Measurements from ENCODE around the gene SRRT. TPM values are rescaled to one million over a fixed set of nuclear protein-coding genes. Genes with fewer than 3 reads are reported as not detected.

Gene SRRT, protein sequence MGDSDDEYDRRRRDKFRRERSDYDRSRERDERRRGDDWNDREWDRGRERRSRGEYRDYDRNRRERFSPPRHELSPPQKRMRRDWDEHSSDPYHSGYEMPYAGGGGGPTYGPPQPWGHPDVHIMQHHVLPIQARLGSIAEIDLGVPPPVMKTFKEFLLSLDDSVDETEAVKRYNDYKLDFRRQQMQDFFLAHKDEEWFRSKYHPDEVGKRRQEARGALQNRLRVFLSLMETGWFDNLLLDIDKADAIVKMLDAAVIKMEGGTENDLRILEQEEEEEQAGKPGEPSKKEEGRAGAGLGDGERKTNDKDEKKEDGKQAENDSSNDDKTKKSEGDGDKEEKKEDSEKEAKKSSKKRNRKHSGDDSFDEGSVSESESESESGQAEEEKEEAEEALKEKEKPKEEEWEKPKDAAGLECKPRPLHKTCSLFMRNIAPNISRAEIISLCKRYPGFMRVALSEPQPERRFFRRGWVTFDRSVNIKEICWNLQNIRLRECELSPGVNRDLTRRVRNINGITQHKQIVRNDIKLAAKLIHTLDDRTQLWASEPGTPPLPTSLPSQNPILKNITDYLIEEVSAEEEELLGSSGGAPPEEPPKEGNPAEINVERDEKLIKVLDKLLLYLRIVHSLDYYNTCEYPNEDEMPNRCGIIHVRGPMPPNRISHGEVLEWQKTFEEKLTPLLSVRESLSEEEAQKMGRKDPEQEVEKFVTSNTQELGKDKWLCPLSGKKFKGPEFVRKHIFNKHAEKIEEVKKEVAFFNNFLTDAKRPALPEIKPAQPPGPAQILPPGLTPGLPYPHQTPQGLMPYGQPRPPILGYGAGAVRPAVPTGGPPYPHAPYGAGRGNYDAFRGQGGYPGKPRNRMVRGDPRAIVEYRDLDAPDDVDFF
- total RNA-seq (31.2 TPM), polyA plus RNA-seq (69.9 TPM)

DNA sequence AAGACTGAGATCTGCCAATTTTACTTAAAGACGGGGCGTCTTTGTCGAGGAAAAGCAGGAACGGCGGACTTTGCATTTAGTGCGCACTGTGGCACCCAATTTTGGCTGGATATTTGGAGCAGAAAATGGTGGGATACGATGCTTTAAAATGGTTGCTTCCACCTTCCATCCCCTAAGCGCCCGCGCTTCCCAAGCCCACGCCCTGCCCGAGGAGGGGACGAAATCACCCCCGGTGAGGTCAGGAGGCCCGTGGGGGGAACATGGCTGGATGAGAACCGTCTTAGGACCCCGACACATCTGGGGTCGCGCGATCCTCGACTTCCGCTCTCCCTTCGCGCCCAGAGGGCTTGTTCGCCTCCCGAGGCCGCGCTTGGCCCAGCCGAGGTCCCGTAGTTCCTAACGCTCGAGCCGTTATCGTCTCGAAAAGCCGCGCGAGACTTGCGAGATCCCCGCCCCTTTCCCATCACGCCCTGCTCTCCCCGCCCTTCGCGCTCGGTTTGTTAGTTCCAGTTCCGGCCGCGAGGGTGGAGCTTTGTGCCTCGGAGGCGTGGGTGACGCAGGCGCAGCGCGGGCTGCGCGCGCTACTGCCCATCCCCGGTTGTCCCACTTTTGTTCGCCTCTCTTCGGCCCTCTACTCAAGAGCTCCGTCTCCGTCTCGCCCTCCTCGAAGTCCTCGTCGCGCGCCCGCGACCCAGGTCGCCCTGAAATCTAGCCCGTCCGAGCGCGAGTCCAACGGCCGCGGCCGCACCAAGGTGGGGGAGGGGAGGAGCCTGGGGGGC is at the start of gene SRRT:
Gene SRRT, plus strand, starts transcription at position 527 of the 779 bp plus-strand sequence. CDS start 488 bp downstream, outside the sequence.
- H3K4me1 ChIP-seq (ENCODE audit: insufficient read depth), result no peaks in the 10 kb centered on the region
- 2% methylated on average over 79 of the region's 79 CpGs for WGBS
- peak within 1 kb of the TSS; percentile 98 for H3K27ac ChIP-seq (ENCODE audit: low read depth)
- H3K36me3 ChIP-seq (ENCODE audit: insufficient read depth), result peaks cover 3% of the 10 kb centered on the region
- DNase-seq (ENCODE audit: extremely low spot score), result peak; percentile 98
- H3K4me3 ChIP-seq (ENCODE audit: low read depth, low read length), result peak within 1 kb of the TSS; percentile 91

DNA sequence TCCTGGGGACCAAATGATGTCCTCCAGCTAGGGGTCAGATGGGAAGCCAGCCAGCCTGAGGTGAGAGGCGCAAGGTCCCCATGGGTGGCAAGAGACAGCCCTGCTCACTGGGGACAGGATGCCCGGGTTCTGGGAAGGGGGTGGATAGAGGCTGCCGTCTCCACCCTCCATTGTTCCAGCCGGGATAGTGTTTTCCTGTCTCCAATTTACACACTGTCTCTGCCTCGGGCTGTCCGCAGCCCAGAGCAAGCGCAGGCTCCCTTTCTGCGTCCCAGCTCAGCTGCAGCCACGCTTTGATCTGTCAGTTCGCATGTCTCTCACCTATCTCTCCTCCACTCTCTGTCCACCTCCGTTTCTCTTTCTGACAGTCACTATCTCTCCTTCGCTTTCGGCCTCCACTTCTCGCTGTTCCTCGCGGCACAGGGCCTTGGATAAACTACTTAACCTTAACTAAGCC is 49.7 kb upstream of the SRRT start:
- Histone ChIP-seq H3K4me1 (ENCODE audit: insufficient read depth) (no peaks in the 10 kb centered on the region), H3K27ac (ENCODE audit: low read depth) (no peak overlapping the region), H3K4me3 (ENCODE audit: low read depth, low read length) (peak overlapping the region; percentile 90), H3K36me3 (ENCODE audit: insufficient read depth) (no peaks in the 10 kb centered on the region)
- no peak for DNase-seq (ENCODE audit: extremely low spot score)
- 31% methylated on average over 16 of the region's 16 CpGs for WGBS

DNA sequence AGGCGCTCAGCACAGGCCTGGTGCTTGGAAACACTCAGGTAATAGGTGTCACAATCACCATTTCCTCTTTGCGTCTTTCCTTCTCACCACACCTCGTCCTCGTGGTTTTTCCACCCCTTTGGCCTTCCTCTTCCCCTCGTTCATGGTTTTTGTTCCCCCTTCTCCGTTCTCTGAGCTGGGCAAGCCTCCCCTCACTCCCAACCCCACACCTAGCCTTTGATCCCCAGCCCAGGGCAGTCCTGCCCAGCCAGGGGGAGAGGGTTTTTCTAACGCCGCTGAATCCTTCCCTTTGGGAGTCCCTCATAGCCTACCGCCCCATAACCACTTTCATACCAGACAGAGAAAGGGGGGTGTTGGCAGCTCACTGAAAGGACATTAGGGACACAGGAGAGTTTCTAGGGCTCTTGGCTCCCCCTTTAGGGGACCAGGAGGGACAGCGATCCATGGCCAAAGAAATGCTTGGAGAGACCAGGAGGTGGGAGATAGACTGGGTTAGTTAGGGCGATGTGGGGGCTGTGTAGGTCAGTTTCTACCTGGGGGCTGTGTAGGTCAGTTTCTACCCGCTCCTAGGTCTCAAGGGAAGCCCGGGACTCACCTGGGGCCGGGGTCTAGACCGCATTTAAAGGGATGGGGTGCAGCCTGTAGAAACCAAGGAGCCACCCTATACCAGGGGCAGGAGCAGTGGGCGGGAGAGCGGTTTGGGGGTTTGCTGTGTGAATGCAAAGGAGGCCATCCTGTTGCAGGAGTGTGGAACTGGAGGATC is 49.0 kb upstream of the SRRT start:
- 16% methylated on average over 17 of the region's 17 CpGs for WGBS
- Histone ChIP-seq H3K4me3 (ENCODE audit: low read depth, low read length) (peak overlapping the region; percentile 90), H3K4me1 (ENCODE audit: insufficient read depth) (no peaks in the 10 kb centered on the region), H3K36me3 (ENCODE audit: insufficient read depth) (no peaks in the 10 kb centered on the region), H3K27ac (ENCODE audit: low read depth) (no peak overlapping the region)
- DNase-seq (ENCODE audit: extremely low spot score), result no peak

DNA sequence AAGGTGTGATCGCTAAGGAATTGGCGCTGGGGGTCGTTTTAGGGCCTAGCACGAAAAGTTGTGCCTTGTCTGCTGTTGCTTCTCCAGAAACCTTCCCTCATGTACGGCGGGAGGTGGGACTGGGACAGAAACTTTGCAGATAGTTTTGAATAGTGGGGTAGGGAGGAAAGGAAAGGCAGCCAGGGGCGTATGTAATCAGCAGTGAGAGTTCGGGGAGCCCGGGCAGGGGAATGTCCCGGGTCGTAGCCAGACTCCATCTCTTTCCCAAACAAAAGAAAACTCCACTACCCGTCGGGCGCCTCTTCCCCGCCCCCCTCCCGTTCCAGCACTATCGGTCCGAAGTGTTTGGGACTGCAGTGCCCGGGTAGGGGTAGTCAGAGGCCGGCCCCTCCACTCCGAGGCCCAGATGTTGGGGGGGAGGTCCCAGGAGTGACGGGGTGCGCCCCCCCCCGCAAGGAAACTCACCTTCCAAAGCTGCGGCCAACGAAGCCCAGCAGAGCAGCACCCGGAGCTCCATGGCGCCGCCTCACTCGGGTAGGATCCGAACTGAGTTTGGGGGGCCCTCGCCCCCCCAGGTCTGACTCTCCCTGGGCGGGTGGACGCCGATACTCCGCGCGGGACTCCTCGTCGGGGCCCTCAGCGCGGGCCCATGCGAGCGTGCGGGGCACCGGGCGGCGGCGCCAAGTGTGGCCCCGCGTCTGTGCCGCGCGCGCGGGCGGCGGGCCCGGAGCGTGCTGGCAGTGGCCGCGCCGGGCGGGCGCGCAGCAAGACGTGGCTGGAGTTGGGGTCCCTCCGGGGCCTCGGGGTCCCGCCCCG is 48.2 kb upstream of the SRRT start:
- Histone ChIP-seq H3K36me3 (ENCODE audit: insufficient read depth) (no peaks in the 10 kb centered on the region), H3K4me3 (ENCODE audit: low read depth, low read length) (peak overlapping the region; percentile 90), H3K27ac (ENCODE audit: low read depth) (peak overlapping the region; percentile 56), H3K4me1 (ENCODE audit: insufficient read depth) (no peaks in the 10 kb centered on the region)
- DNase-seq (ENCODE audit: extremely low spot score), result no peak
- under 1% methylated on average over 71 of the region's 71 CpGs for WGBS

DNA sequence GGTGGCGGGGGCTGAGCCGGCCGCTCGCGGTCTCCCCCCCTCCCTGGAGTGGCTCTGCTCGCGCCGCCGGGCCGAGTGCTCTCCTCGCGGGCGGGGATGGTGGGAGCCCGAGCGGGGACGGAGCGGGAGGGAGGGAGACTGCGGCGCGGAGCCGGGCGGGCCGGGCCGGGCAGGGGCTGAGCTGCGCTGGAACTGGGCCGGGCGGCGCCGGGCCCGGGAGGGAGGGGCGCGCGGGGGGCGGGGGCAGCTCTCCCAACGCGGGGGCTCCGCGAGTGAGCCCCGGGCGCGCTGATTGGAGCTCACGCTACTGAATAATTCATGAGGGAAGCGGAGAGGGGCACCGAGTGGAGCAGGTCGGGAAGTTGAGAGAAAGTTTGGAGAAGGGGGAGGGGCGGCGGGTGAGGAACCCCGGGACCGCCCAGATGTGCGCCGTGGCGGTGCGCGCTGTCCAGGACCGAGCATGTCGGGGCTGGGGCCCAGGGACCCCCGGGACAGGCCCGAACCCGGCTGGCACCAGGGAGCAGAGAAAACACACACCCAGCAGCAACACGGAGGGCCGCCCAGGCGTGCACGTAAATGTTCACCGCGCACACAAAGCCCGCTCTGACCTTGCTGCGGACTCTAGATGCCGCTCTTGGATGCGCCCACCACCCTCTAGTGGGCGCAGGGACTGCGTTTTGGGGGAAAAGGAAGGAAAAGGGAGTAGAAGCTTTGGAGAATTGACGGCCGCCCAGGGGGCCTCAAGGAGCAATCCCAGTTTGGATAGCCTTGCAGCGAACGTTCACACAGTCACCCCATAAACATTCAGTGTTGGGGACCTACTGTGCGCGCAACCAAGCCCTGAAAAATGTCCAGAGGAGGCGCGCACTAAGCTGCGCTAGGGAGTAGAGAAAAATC is 47.3 kb upstream of the SRRT start, which contains the start of gene EPHB4:
Gene EPHB4, minus strand, starts transcription at position 194 of the 897 bp plus-strand sequence. CDS start 493 bp downstream, outside the sequence.
- Histone ChIP-seq H3K4me1 (ENCODE audit: insufficient read depth) (no peaks in the 10 kb centered on the region), H3K36me3 (ENCODE audit: insufficient read depth) (no peaks in the 10 kb centered on the region), H3K27ac (ENCODE audit: low read depth) (peak within 1 kb of the TSS; percentile 56), H3K4me3 (ENCODE audit: low read depth, low read length) (peak within 1 kb of the TSS; percentile 90)
- under 1% methylated on average over 79 of the region's 80 CpGs for WGBS
- DNase-seq (ENCODE audit: extremely low spot score), result peak; percentile 91

DNA sequence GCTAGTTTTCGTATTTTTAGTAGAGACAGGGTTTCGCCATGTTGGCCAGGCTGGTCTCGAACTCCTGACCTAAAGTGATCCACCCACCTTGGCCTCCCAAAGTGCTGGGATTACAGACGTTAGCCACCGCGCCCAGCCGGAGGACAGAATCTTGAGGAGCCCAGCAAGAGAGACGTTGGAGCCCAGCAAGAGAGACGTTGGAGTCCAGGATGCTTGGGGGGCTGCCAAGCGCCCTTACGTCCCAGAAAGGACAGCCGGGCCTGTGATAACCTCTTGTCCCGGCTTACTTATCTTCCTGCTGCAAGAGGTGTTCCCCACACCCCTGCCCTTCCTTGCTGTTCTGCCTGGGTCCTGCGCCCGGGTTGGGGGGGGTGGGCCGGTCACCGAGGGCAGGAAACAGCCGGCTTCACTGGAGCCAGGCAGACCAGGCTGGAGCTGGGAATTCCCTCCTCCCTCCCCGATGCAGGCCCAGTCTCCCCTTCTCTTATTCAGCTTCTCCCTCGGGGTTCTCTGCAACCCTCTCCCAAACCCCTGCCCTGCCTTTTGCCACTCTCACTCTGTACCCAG is 45.7 kb upstream of the SRRT start:
- no peaks in the 10 kb centered on the region for H3K4me1 ChIP-seq (ENCODE audit: insufficient read depth)
- WGBS, result 34% methylated on average over 20 of the region's 20 CpGs
- H3K4me3 ChIP-seq (ENCODE audit: low read depth, low read length), result no peak overlapping the region
- DNase-seq (ENCODE audit: extremely low spot score), result no peak
- H3K36me3 ChIP-seq (ENCODE audit: insufficient read depth), result no peaks in the 10 kb centered on the region
- no peak overlapping the region for H3K27ac ChIP-seq (ENCODE audit: low read depth)

DNA sequence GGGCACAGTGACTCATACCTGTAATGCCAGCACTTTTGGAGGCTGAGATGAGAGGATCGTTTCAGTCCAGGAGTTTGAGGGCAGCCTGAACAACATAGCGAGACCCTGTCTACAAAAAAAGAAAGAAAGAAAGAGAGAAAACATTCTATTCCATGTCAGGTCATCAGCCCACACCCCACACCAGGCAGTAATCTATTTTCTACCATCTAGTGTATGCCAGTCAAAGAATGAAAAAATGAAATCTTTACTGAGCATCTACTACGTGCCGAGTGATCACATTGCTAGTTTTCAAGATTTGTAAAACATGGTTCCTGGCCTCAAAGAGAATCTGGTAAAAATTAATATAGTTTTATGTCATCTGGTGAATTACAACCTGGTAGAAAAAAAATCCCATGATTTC is 44.5 kb upstream of the SRRT start:
- Histone ChIP-seq H3K36me3 (ENCODE audit: insufficient read depth) (no peaks in the 10 kb centered on the region), H3K4me1 (ENCODE audit: insufficient read depth) (no peaks in the 10 kb centered on the region), H3K27ac (ENCODE audit: low read depth) (no peak overlapping the region), H3K4me3 (ENCODE audit: low read depth, low read length) (no peak overlapping the region)
- no peak for DNase-seq (ENCODE audit: extremely low spot score)
- 86% methylated on average over 4 of the region's 4 CpGs for WGBS

DNA sequence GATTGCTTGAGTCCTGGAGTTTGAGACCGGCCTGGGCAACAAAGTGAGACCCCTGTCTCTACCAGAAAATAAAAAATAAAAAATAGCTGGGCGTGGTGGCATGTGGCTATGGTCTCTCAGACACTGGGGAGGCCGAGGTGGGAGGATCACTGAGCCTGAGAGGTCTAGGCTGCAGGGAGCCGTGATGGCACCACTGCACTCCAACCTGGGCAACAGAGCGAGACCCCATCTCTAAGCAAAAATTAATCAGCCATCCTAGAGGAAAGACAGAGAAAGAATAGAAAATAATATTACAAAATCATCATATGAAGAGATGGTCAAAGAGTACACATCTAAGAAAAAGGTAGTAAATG is 42.6 kb upstream of the SRRT start:
- Histone ChIP-seq H3K36me3 (ENCODE audit: insufficient read depth) (no peaks in the 10 kb centered on the region), H3K4me3 (ENCODE audit: low read depth, low read length) (no peak overlapping the region), H3K27ac (ENCODE audit: low read depth) (no peak overlapping the region), H3K4me1 (ENCODE audit: insufficient read depth) (no peaks in the 10 kb centered on the region)
- no peak for DNase-seq (ENCODE audit: extremely low spot score)
- WGBS, result 93% methylated on average over 5 of the region's 5 CpGs

DNA sequence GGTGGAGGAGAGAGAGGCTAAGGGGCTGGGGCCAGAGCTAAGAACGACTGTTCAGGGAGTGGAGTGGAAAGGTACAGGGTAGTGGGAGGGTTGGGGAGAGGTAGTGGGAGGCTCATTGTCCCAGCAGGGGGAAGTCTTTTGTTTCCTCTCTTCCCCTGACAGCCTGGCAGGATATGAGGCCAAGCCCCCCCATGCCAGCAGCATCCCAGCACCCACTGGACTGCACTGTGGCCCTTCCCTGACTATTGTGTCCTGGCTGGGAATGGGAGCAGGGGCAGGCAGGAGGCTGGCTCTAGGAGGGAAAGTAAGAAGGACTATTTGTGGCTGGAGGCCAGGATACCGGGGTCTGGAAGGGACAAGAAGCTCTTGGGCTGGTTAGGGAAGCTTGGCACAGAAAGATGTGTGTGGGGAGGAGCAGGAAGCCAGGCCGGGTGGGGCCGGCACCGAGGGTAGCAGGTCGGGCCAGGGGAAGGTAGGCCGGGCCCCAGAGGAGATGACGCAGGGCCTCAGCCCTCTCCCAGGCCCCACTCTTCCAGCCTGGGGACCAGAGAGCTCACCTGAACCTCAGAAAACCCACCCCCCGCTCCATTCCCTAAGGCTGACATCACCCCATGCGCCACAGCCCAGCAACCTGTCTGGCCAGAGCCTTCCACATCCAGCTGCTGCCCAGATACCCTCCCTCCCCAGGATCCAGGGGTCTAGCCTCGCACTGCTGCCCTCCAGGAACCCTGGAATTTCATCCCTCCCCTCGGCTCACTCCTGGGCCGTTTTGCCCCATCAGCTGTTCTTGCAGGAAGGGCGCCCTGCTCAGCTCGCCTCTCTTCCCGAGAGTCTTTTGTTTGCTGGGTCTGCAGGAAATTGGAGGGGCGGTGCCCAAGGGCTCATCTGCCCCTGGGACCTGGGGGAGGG is 38.7 kb upstream of the SRRT start:
- no peak for DNase-seq (ENCODE audit: extremely low spot score)
- H3K4me1 ChIP-seq (ENCODE audit: insufficient read depth), result no peaks in the 10 kb centered on the region
- H3K27ac ChIP-seq (ENCODE audit: low read depth), result peak overlapping the region; percentile 61
- H3K4me3 ChIP-seq (ENCODE audit: low read depth, low read length), result no peak overlapping the region
- no peaks in the 10 kb centered on the region for H3K36me3 ChIP-seq (ENCODE audit: insufficient read depth)
- 26% methylated on average over 17 of the region's 17 CpGs for WGBS

DNA sequence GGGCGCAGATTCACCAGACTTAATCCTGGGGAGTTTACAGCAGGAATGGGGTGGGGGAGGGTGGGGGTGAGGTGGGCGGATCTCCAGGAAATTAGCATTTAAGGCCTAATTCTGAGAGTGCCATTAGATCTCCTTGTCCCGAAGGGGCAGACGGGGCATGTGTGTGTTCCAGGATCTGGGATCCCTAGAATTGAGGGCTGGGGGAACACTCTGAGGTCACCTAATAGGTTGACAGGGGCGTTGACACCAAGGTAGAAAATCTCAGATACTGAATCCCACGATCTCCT is 38.1 kb upstream of the SRRT start:
- Histone ChIP-seq H3K36me3 (ENCODE audit: insufficient read depth) (no peaks in the 10 kb centered on the region), H3K4me3 (ENCODE audit: low read depth, low read length) (no peak overlapping the region), H3K4me1 (ENCODE audit: insufficient read depth) (no peaks in the 10 kb centered on the region), H3K27ac (ENCODE audit: low read depth) (peak overlapping the region; percentile 79)
- DNase-seq (ENCODE audit: extremely low spot score), result no peak
- WGBS, result 20% methylated on average over 6 of the region's 6 CpGs
